HG03342 (cell line): ENCODE data around the gene ARHGEF25.
"Not testable (repeated sequence)": the region's sequence is repeated elsewhere in the genome, so short reads cannot be mapped to it uniquely, and the experiment has no call there.

Source experiments
- ATAC-seq: cut with Tn5 transposase; IDR thresholded peaks from one replicate; pipeline ENCODE4 v1.9.1; 2021; ENCODE audit warnings: mild to moderate bottlenecking, moderate library complexity; ENCODE audit not compliant: unreplicated experiment

Gene ARHGEF25

GRCh38 chr12:57584690-57585089 lies 26.5 kb upstream of the ARHGEF25 start:
- no peak for ATAC-seq

GRCh38 chr12:57585156-57585555 lies 26.1 kb upstream of the ARHGEF25 start:
- no peak for ATAC-seq

DNA sequence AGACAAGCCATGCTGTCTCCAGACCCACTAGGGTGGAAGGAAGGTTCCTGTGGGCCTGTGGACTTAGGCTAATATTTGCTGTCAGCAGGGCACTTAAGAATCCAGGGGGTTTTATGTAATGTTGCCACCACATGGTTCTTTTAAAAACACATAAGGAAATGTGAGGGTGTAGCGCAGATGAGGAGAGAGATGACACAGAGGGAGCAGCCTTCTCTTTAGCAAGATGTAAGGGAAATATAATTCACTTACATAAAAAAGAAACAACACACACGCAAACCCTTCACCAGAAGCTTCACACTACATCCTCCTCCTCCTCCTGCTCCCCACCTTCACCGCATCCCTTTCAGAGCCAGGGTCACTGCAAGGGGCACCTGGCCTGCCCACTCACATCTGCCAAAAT lies 25.1 kb upstream of the ARHGEF25 start:
- no peak for ATAC-seq

DNA sequence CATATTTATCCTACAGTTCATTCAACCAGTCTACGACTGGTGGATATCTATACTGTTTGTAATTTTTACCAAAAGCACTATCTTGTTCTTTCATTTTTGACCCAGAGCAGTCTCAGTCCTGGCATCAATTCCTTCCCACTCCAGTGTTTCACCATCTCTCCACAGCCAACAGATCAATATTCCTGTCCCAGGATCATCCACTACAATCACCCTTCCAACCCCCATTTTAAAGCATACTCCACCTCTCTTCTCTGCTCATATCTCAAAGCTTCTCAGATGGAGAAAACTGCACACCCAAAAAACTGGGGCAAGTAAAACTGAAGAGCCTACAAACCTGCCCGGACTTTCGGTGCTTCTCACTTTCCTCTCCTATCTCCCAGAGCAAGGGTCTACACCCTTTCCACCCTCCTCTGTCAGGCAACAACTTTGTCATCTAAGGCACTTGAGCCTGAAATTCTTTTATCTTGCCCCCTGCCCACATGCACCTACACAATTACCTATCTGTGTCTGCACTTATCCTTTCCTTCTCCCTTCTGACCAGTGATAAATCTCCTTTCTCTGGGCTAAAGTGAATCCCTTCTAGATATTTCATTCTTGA lies 24.3 kb upstream of the ARHGEF25 start:
- no peak for ATAC-seq

DNA sequence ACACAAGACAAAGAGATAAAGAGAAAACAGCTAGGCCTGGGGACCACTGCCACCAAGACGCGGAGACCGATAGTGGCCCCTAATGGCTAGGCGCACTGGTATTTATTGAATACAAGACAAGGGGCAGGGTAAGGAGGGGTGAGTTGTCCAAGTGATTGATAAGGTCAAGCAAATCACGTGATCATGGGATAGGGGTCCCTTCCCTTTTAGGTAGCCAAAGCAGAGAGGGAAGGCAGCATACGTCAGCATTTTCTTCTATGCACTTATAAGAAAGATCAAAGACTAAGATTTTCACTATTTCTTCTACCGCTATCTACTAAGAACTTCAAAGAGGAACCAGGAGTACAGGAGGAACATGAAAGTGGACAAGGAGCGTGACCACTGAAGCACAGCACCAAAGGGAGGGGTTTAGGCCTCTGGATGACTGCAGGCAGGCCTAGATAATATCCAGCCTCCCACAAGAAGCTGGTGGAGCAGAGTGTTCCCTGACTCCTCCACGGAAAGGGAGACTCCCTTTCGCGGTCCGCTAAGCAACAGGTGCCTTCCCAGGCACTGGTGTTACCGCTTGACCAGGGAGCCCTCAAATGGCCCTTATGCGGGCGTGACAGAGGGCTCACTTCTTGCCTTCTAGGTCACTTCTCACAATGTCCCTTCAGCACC lies 22.2 kb upstream of the ARHGEF25 start:
- ATAC-seq: not testable (repeated sequence)

DNA sequence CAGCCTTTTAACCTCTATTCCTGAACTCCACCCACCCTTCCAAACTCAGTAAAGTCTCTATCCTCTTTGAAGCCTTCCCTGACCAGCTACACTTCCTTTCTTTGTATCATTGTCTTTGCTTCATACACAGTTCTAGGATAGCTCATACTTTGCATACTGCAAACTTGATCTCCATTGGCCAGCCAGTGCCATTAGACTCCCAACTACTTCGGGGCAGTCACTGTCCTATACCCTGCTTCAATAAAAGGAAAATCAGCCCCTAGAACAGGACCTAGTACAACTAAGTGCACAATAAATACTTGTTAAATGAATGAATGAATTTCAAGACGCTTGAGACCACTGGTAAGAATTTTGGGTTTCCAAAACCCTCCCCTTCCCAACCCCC lies 20.8 kb upstream of the ARHGEF25 start:
- ATAC-seq: no peak

GRCh38 chr12:57590864-57591781 lies 20.1 kb upstream of the ARHGEF25 start, which contains the start of gene PIP4K2C:
Gene PIP4K2C (plus strand): TSS chr12:57591192. CDS start chr12:57591290, 98 bp downstream.
- peak; percentile 96 for ATAC-seq

- no peak for ATAC-seq
Observed at GRCh38 chr12:57591782-57592325, 19.4 kb upstream of the ARHGEF25 start.

GRCh38 chr12:57592551-57593165 lies 18.6 kb upstream of the ARHGEF25 start:
- ATAC-seq: no peak

DNA sequence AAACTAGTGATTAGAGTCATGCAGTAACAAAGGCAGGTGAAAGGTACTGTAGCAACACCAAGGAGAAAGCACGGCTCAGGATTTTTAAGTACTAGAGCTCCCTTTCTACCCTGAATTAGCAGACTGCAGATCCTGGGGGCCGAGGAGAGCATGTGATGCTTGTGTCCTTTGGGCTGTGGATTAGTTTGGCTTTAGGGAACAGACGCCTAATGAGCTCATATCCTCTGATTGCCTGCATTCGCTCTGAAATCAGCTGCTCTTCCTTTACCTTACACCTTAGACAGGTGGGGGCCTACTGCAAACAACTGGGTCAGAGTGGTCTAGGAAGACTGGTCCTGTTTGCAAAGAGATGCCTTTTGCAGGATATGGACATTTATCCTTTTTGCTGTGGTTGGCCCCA lies 18.0 kb upstream of the ARHGEF25 start:
- no peak for ATAC-seq

GRCh38 chr12:57600395-57600794 lies 10.8 kb upstream of the ARHGEF25 start:
- ATAC-seq: no peak

GRCh38 chr12:57602544-57602943 lies 8.7 kb upstream of the ARHGEF25 start:
- no peak for ATAC-seq

DNA sequence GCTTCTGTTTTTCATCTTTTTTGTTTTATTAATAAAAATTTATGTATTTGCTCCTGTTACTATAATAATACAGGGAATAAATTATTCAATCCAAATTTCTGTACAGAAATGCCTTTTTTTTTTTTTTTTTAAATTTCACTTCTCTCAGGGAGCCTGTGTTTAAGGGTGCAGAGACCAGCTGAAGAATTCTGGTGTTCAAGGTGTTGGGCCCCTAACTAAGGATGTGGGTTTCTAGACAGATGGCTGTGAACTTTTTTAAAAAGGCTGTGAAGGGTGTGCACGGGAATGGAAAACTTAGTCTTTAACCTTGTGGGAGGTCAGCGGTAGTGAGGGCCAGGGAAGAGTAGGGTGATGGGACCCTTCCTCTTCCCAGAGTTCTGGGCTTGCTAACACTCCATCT lies 7.9 kb upstream of the ARHGEF25 start:
- ATAC-seq: no peak

DNA sequence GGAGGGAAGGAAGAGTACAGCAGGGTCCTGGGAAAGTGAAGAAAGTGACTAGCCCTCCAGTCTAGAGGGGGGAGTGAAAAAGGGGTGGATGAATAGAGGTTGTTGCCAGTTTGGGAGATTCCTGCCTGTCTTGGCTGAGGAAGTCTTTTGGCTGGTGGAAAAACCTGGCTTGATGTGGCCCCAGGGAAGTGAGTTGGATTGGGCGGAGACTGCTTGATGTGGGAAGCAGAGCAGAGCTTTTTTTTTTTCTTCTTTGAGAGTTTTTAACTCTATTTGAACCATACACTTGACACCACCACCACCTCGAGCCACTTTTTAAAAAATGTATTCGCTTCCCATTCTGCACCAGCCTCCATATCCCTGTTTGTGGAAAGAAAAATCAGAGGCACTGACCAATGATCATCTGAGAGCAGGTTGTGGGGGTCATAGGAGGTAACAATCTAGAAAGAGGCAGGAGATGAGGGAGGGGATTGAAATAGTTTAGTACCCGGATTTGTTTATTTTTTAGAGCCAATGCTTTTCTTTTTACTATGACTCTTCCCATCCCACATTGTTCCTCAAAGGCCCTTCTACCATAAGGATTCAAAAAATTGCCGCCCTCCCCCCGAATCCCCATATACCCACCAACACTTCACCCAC lies 7.3 kb upstream of the ARHGEF25 start:
- ATAC-seq: no peak

DNA sequence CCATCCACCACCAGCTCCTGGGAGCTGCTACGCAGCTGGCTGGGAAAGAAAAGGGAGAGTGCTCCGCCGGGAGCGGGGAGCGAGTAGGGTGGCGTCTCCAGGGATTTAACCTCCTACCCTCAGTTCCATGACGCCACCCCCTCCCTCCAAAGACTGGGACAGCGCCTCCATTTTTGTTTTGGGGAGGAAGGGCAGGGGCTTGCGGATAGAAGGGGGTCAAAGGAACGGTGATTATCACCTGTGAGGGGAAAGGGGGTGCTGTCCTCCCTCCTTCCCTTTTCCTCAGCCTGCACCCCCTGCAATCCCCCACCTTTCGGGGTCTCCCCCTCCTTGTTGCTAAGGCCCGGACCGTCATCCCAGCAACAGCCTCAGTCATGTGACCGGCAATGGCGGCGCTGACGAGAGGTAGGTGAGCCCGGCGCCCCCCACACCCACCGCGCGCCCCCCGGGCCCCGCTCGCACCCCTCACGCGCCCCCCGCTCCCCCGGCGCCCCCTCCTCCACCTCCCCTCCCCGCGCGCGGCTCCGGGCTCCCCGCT lies 6.7 kb upstream of the ARHGEF25 start, which contains the start of gene DTX3:
TSS of gene DTX3 (plus strand) at position 371 of the 538 bp plus-strand sequence. CDS start 1,694 bp downstream, outside the sequence.
- peak; percentile 48 for ATAC-seq

DNA sequence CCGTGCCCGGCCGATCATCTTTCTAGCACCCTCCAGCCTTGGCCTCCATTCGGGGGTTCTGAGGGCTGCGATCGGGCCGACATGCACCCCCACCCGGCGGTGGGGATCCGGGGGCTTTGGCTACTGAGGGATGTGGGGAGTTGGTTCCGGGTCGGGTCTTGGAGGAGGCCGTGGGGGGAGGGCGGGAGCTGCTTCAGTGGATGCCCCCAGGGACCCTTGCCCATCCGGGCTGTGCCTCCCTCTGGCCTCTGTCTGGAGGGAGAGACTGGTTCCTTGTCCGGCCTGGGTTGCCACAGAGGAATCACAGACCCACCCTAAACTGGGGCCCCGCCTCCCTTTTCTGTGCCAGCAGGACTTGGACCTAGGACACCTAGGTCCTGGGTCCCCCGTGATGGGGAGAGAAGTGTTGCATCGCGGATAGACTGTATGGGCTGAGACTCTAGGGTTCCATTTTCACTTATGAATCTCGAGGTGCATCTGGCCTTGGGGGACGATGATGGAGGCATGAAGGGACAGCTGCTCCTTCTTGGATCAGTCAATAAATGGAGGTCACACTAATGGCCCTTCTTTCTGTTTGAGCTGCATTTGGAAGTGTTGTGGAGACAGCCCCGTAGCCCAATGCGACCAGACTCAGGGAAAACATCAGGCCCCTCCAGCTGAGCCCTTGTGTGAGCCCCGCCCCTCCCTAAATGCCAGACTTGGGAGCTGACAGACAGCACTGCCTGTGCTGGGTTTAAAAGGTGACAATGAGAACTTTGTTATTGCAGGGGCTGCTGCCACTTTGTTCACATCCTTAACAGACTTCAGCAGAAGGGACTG lies 6.0 kb upstream of the ARHGEF25 start:
- ATAC-seq: peak; percentile 15

DNA sequence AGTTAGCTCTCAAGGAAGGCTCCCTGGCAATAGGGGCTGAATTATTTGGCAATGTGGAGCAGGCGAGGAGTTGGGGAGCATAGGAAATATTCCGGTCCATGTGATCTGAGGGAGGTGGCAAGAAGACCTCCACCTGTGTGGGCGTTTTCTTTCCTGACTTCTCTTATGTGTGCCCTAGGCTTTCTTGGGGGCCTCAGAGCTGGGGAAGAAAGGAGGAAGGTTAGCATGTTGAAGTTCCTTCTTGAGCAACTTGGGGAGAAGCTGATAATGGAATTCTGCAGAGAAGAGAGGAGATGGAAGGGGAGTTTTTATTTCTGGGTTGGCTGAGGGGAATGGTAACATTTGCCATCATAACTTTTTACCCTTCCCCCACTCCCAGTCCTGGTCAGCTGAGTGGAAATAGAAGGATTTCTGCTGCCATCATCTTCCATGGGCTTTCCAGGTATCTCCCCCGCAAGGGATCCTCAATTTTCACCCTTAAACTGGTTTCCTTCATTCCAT lies 5.4 kb upstream of the ARHGEF25 start:
- no peak for ATAC-seq

- no peak for ATAC-seq
Observed at GRCh38 chr12:57606399-57606798, 4.8 kb upstream of the ARHGEF25 start.

- ATAC-seq: no peak
Observed at GRCh38 chr12:57606821-57607220, 4.4 kb upstream of the ARHGEF25 start.
